ENCODE results near the gene SMARCAL1.

DNA sequence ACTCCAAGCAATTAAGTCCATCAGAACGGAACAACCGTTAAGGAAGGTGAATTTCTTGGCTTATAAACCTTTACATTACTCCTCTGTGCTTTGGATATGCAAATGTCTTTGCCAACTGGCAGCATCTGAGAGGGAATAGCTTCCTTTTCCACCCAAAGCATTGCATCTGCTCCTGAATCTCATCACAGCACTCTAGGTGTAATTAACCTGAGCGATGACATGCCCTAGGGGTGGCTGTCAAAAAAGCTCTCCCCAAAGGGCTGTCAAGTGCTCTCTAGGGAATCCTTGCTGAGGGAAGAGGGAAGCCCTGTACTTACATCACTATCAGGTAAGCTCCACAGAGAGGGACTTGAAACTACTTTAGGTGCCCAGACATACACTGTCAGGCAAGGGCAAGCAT is 5.5 kb upstream of the SMARCAL1 start:
- TF ChIP-seq ZNF416 (CRISPR knock-in tag; IDR thresholded peaks at IDR 0.05) (no peak), CTCF (IDR thresholded peaks at IDR 0.05) (no peak), ELF4 (CRISPR knock-in tag; IDR thresholded peaks at IDR 0.05; ENCODE audit: low read depth) (no peak)
